WTC11 (cell line): Measurements from ENCODE around the gene CERS4.

ENCODE experiments used
- CTCF ChIP-seq: fragments of 200-600 bp; IDR thresholded peaks from 2 replicates; pipeline ENCODE4 v1.8.0; 2022; ENCODE audit warnings: antibody characterized with exemption
- MAX ChIP-seq: sonication (generic); formaldehyde crosslinking; IDR thresholded peaks from 2 replicates; pipeline ENCODE4 v1.8.0; 2022; ENCODE audit warnings: mild to moderate bottlenecking, missing genetic modification reagents
- NR2C2 ChIP-seq: sonication (generic); formaldehyde crosslinking; IDR thresholded peaks from 2 replicates; pipeline ENCODE4 v1.8.0; 2022; ENCODE audit warnings: mild to moderate bottlenecking, missing genetic modification reagents
- SMAD3 ChIP-seq: sonication (generic); formaldehyde crosslinking; IDR thresholded peaks from 2 replicates; pipeline ENCODE4 v1.8.0; 2022; ENCODE audit warnings: missing genetic modification reagents, mild to moderate bottlenecking, borderline replicate concordance
- SMAD4 ChIP-seq: sonication (generic); formaldehyde crosslinking; IDR thresholded peaks from 2 replicates; pipeline ENCODE4 v1.8.0; 2022; ENCODE audit warnings: mild to moderate bottlenecking, missing genetic modification reagents

- TF ChIP-seq SMAD3 (CRISPR knock-in tag), result no peak
- TF ChIP-seq CTCF, result no peak
- TF ChIP-seq NR2C2 (CRISPR knock-in tag), result no peak
- no peak for TF ChIP-seq MAX
- no peak for TF ChIP-seq SMAD4 (CRISPR knock-in tag)
Observed at GRCh38 chr19:8238251-8238650, 29.1 kb downstream of the CERS4 start.
